DND-41 (cell line): ENCODE results near the gene TUBA4A.

Experiments used
- ATAC-seq: fragments of 200-7000 bp; cut with Tn5 transposase; 3 replicates; pipeline ENCODE4 v1.9.1; 2021; ENCODE audit warnings: low read depth; ENCODE audit not compliant: insufficient read depth
- DNase-seq: peaks from one replicate; pipeline ENCODE4 v3.0.0-alpha.2; 2020
- H2AFZ ChIP-seq: 2 replicates; pipeline ENCODE4 v1.6.0; 2012; ENCODE audit warnings: low read depth, low read length
- H3K27ac ChIP-seq: 2 replicates; pipeline ENCODE4 v1.5.1; 2012; ENCODE audit warnings: low read length, inconsistent platforms
- H3K27me3 ChIP-seq: fragments of 200-600 bp; sonication (generic); 2 replicates; pipeline ENCODE4 v1.6.0; 2012; ENCODE audit warnings: low read length, mild to moderate bottlenecking, inconsistent platforms; ENCODE audit not compliant: insufficient read depth, poor library complexity
- H3K36me3 ChIP-seq: 2 replicates; pipeline ENCODE4 v1.5.1; 2012; ENCODE audit warnings: low read length, inconsistent platforms; ENCODE audit not compliant: insufficient read depth
- H3K4me1 ChIP-seq: 2 replicates; pipeline ENCODE4 v1.5.1; 2012; ENCODE audit warnings: mild to moderate bottlenecking, low read length; ENCODE audit not compliant: insufficient read depth
- H3K4me2 ChIP-seq: 2 replicates; pipeline ENCODE4 v1.6.0; 2012; ENCODE audit warnings: mild to moderate bottlenecking, moderate library complexity, low read length, inconsistent platforms; ENCODE audit not compliant: insufficient read depth
- H3K4me3 ChIP-seq, 2 experiments: fragments of 200-600 bp in 1 of 2; shearing (Covaris generic) in 1 of 2; 2 replicates each; pipeline ENCODE4 v1.5.1; 2012 to 2016; ENCODE audit warnings: inconsistent platforms in 2 of 2, low read length in 2 of 2, mild to moderate bottlenecking in 2 of 2, low read depth in 1 of 2, moderate library complexity in 1 of 2
- H3K79me2 ChIP-seq: 2 replicates; pipeline ENCODE4 v1.6.0; 2012; ENCODE audit warnings: low read length, inconsistent platforms; ENCODE audit not compliant: insufficient read depth
- H3K9ac ChIP-seq: 2 replicates; pipeline ENCODE4 v1.6.0; 2012; ENCODE audit warnings: low read depth, mild to moderate bottlenecking, inconsistent platforms, low read length, moderate library complexity
- H3K9me3 ChIP-seq: 2 replicates; pipeline ENCODE4 v1.5.1; 2012; ENCODE audit warnings: low read length, moderate library complexity, mild to moderate bottlenecking, inconsistent platforms; ENCODE audit not compliant: insufficient read depth, severe bottlenecking
- H4K20me1 ChIP-seq: 2 replicates; pipeline ENCODE4 v1.6.0; 2012; ENCODE audit warnings: low read length; ENCODE audit not compliant: insufficient read depth
- EZH2 ChIP-seq: IDR thresholded peaks from 3 replicates; pipeline ENCODE4 v1.6.1; 2012; ENCODE audit warnings: borderline replicate concordance, low read depth, mild to moderate bottlenecking, moderate library complexity, low read length, inconsistent platforms; ENCODE audit not compliant: severe bottlenecking
- TF ChIP-seq, protein P1 (sequence below): IDR thresholded peaks from 2 replicates; pipeline ENCODE4 v1.5.1; 2012; ENCODE audit warnings: borderline replicate concordance, low read length, moderate library complexity, mild to moderate bottlenecking; ENCODE audit not compliant: poor library complexity, severe bottlenecking; ENCODE audit errors: extremely low read depth

Gene TUBA4A

DNA sequence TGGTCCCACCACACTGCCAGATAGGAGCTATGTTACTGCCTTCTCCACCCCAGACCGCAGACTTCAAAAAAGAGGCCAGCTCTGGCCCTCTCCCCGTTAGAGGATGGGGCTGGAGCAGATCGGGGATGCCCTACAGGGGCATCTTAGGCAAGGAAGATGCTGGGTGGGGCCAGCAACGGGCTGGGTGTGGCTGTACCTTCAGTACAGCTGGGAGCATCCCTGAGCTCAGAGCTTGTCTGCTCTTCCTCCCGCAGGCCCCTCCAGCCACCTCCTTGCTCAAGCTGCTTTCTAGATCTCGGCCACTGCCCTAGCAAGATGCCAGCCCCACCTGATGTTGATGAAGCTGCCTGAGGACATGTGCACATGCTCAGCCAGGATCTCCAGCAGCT, 45.6 kb upstream of the TUBA4A start:
- Histone ChIP-seq H3K27ac (no peak overlapping the region), H3K27me3 (peaks cover 32% of the 10 kb centered on the region), H4K20me1 (peaks cover 3% of the 10 kb centered on the region; the same call in 1 of the 2 replicates), H3K36me3 (no peaks in the 10 kb centered on the region), H3K4me1 (peaks cover 13% of the 10 kb centered on the region), H3K79me2 (no peaks in the 10 kb centered on the region), H3K9me3 (no peaks in the 10 kb centered on the region), H3K9ac (no peak overlapping the region), H3K4me2 (no peak overlapping the region), H3K4me3 (no peak overlapping the region), H2AFZ (no peak overlapping the region)
- TF ChIP-seq EZH2: no peak
- TF ChIP-seq, protein P1, sequence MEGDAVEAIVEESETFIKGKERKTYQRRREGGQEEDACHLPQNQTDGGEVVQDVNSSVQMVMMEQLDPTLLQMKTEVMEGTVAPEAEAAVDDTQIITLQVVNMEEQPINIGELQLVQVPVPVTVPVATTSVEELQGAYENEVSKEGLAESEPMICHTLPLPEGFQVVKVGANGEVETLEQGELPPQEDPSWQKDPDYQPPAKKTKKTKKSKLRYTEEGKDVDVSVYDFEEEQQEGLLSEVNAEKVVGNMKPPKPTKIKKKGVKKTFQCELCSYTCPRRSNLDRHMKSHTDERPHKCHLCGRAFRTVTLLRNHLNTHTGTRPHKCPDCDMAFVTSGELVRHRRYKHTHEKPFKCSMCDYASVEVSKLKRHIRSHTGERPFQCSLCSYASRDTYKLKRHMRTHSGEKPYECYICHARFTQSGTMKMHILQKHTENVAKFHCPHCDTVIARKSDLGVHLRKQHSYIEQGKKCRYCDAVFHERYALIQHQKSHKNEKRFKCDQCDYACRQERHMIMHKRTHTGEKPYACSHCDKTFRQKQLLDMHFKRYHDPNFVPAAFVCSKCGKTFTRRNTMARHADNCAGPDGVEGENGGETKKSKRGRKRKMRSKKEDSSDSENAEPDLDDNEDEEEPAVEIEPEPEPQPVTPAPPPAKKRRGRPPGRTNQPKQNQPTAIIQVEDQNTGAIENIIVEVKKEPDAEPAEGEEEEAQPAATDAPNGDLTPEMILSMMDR: no peak
- ATAC-seq (no peak), DNase-seq (no peak)

DNA sequence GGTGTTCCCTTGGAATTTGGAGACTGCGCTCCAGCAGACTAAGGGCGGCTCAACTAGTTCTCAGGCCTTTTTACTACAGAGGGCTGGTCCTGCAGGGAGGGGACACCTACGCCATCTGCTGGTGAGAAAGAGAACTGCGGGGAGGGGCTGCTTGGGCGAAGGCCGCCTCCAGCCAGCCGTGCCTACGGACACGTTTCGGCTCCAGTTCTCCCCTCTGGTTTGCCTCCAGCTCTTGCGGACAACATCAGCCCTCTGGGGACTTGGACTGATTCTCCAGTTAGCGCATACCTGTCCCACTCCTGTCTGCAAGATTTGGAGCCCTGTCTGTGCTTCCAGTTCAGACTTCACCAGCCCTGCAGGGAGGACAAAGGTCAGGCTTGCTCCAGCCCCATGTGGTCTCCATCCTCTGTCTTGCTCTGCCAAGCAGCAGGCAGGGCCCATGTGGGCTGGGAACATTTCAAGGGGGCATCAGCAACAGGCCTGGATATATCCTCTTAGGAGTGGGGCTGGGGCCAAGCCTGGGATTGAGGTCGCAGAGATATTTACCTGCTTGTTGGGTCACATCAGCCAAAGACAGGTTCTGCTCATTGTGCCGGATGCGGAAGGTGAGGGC, 45.1 kb upstream of the TUBA4A start:
- DNase-seq (peak; percentile 84), ATAC-seq (peak; percentile 72)
- Histone ChIP-seq H3K36me3 (no peaks in the 10 kb centered on the region), H3K27ac (no peak overlapping the region), H2AFZ (no peak overlapping the region), H3K79me2 (no peaks in the 10 kb centered on the region), H3K4me2 (no peak overlapping the region), H3K27me3 (peaks cover 32% of the 10 kb centered on the region), H4K20me1 (peaks cover 3% of the 10 kb centered on the region; the same call in 1 of the 2 replicates), H3K4me1 (peaks cover 18% of the 10 kb centered on the region), H3K9me3 (no peaks in the 10 kb centered on the region), H3K9ac (no peak overlapping the region), H3K4me3 (no peak overlapping the region)
- TF ChIP-seq, protein P1: peak; percentile 98
- no peak for TF ChIP-seq EZH2

DNA sequence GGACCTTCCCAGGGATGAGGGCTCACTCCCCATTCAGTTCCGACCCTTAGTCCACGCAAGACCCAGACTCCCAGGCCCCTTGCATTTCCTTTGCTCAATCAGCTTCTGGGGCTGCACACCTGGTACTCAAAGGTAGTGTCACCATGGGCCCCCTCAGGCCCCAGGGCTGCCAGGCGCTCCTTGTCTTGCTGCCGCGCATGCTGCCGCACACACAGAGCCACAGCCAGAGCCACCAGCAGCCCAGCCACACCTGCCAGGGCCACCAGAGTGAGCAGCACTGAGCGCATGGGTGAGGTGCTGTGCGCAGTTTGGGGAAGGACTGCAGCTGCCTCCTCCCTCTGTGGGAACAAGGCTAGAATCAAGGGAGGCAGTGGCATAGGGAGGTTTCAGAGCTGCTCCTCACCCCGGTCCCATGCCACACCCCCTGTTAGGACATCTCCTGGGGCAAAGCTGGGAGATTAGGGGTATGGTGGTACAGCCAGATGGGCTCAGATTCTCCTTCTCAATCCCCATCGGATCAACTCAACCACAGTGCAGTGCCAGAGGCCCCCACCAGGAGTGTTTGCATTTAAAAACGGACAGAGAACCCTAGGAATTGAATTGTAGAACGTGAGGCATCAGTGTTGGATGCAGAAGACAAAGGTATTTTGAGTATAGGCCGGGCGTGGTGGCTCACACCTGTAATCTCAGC, 44.2 kb upstream of the TUBA4A start:
- no peak overlapping the region for H3K4me2 ChIP-seq
- no peak overlapping the region for H3K27ac ChIP-seq
- H3K4me3 ChIP-seq: no peak overlapping the region
- peaks cover 3% of the 10 kb centered on the region; the same call in 1 of the 2 replicates for H4K20me1 ChIP-seq
- H3K4me1 ChIP-seq: peaks cover 18% of the 10 kb centered on the region
- ATAC-seq: no peak
- no peak for TF ChIP-seq EZH2
- TF ChIP-seq, protein P1: no peak
- H3K36me3 ChIP-seq: no peaks in the 10 kb centered on the region
- H2AFZ ChIP-seq: no peak overlapping the region
- no peaks in the 10 kb centered on the region for H3K9me3 ChIP-seq
- DNase-seq: no peak
- H3K9ac ChIP-seq: no peak overlapping the region
- peaks cover 32% of the 10 kb centered on the region for H3K27me3 ChIP-seq
- H3K79me2 ChIP-seq: no peaks in the 10 kb centered on the region
